IMR-90 (cell line): ENCODE results near the gene OR10AD1.

Experiments
- MAZ ChIP-seq: IDR thresholded peaks from 2 replicates; pipeline ENCODE4 v1.6.1; 2012; ENCODE audit warnings: low read depth, mild to moderate bottlenecking, low read length, improper control_type of control experiment, moderate library complexity, borderline replicate concordance
- POLR2A ChIP-seq: IDR thresholded peaks from 2 replicates; pipeline ENCODE4 v1.6.1; 2012; ENCODE audit warnings: mild to moderate bottlenecking, low read depth, low read length
- TF ChIP-seq, protein P1 (sequence below): conservative IDR thresholded peaks from 2 replicates; pipeline ENCODE4 v1.5.1; 2012; ENCODE audit warnings: mild to moderate bottlenecking, low read depth, low read length, improper control_type of control experiment
- TF ChIP-seq, protein P2 (sequence below): fragments of 150-350 bp; IDR thresholded peaks from 2 replicates; pipeline ENCODE4 v1.6.1; 2017; ENCODE audit warnings: mild to moderate bottlenecking, antibody characterized with exemption, low read length, low read depth
- TF ChIP-seq, protein P3 (sequence below): fragments of 150-350 bp; IDR thresholded peaks from 2 replicates; pipeline ENCODE4 v1.6.1; 2016; ENCODE audit warnings: low read depth, mild to moderate bottlenecking, low read length, moderate library complexity, borderline replicate concordance

DNA sequence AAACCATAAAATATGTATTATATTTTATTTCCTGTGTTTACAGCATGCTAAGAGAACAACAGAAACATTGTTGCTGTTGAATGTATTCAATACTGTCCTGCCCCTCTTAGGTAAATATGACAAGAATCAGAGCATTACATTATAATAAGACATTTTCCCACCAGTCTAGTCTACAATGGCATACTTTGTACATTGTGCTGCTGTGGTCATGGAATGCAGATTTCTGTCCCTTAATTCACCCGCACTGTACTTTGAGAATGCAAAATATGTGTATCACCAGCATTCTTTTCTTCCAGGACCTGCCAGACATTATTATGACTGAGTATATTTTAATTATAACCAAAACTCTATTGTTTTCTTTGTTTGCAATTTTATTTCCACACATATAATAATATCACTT, 16.5 kb upstream of the OR10AD1 start:
- TF ChIP-seq, protein P1, sequence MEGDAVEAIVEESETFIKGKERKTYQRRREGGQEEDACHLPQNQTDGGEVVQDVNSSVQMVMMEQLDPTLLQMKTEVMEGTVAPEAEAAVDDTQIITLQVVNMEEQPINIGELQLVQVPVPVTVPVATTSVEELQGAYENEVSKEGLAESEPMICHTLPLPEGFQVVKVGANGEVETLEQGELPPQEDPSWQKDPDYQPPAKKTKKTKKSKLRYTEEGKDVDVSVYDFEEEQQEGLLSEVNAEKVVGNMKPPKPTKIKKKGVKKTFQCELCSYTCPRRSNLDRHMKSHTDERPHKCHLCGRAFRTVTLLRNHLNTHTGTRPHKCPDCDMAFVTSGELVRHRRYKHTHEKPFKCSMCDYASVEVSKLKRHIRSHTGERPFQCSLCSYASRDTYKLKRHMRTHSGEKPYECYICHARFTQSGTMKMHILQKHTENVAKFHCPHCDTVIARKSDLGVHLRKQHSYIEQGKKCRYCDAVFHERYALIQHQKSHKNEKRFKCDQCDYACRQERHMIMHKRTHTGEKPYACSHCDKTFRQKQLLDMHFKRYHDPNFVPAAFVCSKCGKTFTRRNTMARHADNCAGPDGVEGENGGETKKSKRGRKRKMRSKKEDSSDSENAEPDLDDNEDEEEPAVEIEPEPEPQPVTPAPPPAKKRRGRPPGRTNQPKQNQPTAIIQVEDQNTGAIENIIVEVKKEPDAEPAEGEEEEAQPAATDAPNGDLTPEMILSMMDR: no peak
- TF ChIP-seq, protein P2, sequence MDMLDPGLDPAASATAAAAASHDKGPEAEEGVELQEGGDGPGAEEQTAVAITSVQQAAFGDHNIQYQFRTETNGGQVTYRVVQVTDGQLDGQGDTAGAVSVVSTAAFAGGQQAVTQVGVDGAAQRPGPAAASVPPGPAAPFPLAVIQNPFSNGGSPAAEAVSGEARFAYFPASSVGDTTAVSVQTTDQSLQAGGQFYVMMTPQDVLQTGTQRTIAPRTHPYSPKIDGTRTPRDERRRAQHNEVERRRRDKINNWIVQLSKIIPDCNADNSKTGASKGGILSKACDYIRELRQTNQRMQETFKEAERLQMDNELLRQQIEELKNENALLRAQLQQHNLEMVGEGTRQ: no peak
- TF ChIP-seq, protein P3, sequence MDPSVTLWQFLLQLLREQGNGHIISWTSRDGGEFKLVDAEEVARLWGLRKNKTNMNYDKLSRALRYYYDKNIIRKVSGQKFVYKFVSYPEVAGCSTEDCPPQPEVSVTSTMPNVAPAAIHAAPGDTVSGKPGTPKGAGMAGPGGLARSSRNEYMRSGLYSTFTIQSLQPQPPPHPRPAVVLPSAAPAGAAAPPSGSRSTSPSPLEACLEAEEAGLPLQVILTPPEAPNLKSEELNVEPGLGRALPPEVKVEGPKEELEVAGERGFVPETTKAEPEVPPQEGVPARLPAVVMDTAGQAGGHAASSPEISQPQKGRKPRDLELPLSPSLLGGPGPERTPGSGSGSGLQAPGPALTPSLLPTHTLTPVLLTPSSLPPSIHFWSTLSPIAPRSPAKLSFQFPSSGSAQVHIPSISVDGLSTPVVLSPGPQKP: no peak
- no peak for TF ChIP-seq MAZ
- TF ChIP-seq POLR2A: no peak
